Right atrium auricular region (tissue), 2 donors: ENCODE data around the gene ERCC4. TPM values are rescaled to one million over a fixed set of nuclear protein-coding genes. Genes with fewer than 3 reads are reported as not detected.

Experiments
- DNase-seq: peaks from one replicate; pipeline ENCODE4 v3.0.0-alpha.2; 2019; ENCODE audit warnings: low spot score
- H3K27ac ChIP-seq, 2 donors: fragments of 200-600 bp; sonication (generic); 1 replicate in 1 of 2; 2 replicates in 1 of 2; pipeline ENCODE4 v1.5.1; 2016 to 2019
- H3K27me3 ChIP-seq, 2 donors: fragments of 200-600 bp; sonication (generic); one replicate each; pipeline versions ENCODE4 v1.5.1 to v1.6.0; 2017 to 2019
- H3K36me3 ChIP-seq: fragments of 200-600 bp; sonication (generic); one replicate; pipeline ENCODE4 v1.5.1; 2016
- H3K4me1 ChIP-seq, 2 donors: fragments of 200-600 bp; sonication (generic); one replicate each; pipeline versions ENCODE4 v1.5.1 to v1.6.0; 2017 to 2019
- H3K4me3 ChIP-seq, 2 donors: fragments of 200-600 bp; sonication (generic); 1 replicate in 1 of 2; 2 replicates in 1 of 2; pipeline ENCODE4 v1.5.1; 2017 to 2019; ENCODE audit warnings: mild to moderate bottlenecking in 1 of 2, moderate library complexity in 1 of 2
- H3K9me3 ChIP-seq, 2 donors: fragments of 200-600 bp; sonication (generic); one replicate each; pipeline ENCODE4 v1.5.1; 2019
- CTCF ChIP-seq, 2 donors: fragments of 200-600 bp; sonication (generic); IDR thresholded peaks; one replicate each; pipeline ENCODE4 v1.5.1; 2019; ENCODE audit warnings: antibody characterized with exemption in 2 of 2
- total RNA-seq, 2 donors: library from RNA; depleted of rRNA; stranded (reverse); fragments of >200 nt; gene quantifications; one replicate each; pipeline ENCODE4 v1.1.0, GENCODE V29; 2016

The ERCC4 gene
- total RNA-seq, 2 donors from 2014 or later, result 7.5 to 9.4 TPM

- Histone ChIP-seq H3K4me3 (no peak overlapping the region), H3K36me3 (peaks cover 17% of the 10 kb centered on the region), H3K27me3 (no peaks in the 10 kb centered on the region), H3K9me3 (no peaks in the 10 kb centered on the region), H3K4me1 (no peaks in the 10 kb centered on the region), H3K27ac (no peak overlapping the region)
- TF ChIP-seq CTCF (IDR thresholded peaks at IDR 0.05), result no peak
- DNase-seq, result no peak
Observed at GRCh38 chr16:13939821-13940220, 19.9 kb downstream of the ERCC4 start.

- no peak for DNase-seq
- no peak for TF ChIP-seq CTCF (IDR thresholded peaks at IDR 0.05)
- H3K4me1 ChIP-seq, result no peaks in the 10 kb centered on the region
- no peak overlapping the region for H3K4me3 ChIP-seq
- H3K27ac ChIP-seq, result no peak overlapping the region
- H3K36me3 ChIP-seq, result peaks cover 18% of the 10 kb centered on the region
- no peaks in the 10 kb centered on the region for H3K27me3 ChIP-seq
- H3K9me3 ChIP-seq, result no peaks in the 10 kb centered on the region
Observed at GRCh38 chr16:13940397-13940933, 20.5 kb downstream of the ERCC4 start.

- H3K36me3 ChIP-seq, result peaks cover 52% of the 10 kb centered on the region
Observed at GRCh38 chr16:13944816-13945215, 24.9 kb downstream of the ERCC4 start.

GRCh38 chr16:13945744-13946485, 26.0 kb downstream of the ERCC4 start:
- no peak overlapping the region for H3K4me3 ChIP-seq
- H3K27ac ChIP-seq, result no peak overlapping the region
- H3K36me3 ChIP-seq, result peaks cover 52% of the 10 kb centered on the region
- H3K4me1 ChIP-seq, result no peaks in the 10 kb centered on the region
- no peak for DNase-seq
- no peaks in the 10 kb centered on the region for H3K9me3 ChIP-seq
- TF ChIP-seq CTCF (IDR thresholded peaks at IDR 0.05), result no peak
- no peaks in the 10 kb centered on the region for H3K27me3 ChIP-seq

More at GRCh38 chr16:13944816-13945215, 24.9 kb downstream of the ERCC4 start:
- Histone ChIP-seq H3K27me3 (no peaks in the 10 kb centered on the region), H3K4me3 (no peak overlapping the region), H3K27ac (no peak overlapping the region), H3K4me1 (no peaks in the 10 kb centered on the region), H3K9me3 (no peaks in the 10 kb centered on the region)
- no peak for DNase-seq
- no peak for TF ChIP-seq CTCF (IDR thresholded peaks at IDR 0.05)

GRCh38 chr16:13948086-13948485, 28.1 kb downstream of the ERCC4 start:
- H3K9me3 ChIP-seq, result no peaks in the 10 kb centered on the region
- no peak overlapping the region for H3K27ac ChIP-seq
- no peak for TF ChIP-seq CTCF (IDR thresholded peaks at IDR 0.05)
- H3K4me3 ChIP-seq, result no peak overlapping the region
- peaks cover 0 to 6% of the 10 kb centered on the region in 2 donors for H3K4me1 ChIP-seq
- no peak for DNase-seq
- no peaks in the 10 kb centered on the region for H3K27me3 ChIP-seq
- H3K36me3 ChIP-seq, result peaks cover 52% of the 10 kb centered on the region
